HG03521 (cell line): Measurements from ENCODE around the gene IQSEC1.

Experiments
- ATAC-seq: cut with Tn5 transposase; IDR thresholded peaks from one replicate; pipeline ENCODE4 v1.9.1; 2021; ENCODE audit warnings: mild to moderate bottlenecking, moderate library complexity; ENCODE audit not compliant: unreplicated experiment

IQSEC1 gene

DNA sequence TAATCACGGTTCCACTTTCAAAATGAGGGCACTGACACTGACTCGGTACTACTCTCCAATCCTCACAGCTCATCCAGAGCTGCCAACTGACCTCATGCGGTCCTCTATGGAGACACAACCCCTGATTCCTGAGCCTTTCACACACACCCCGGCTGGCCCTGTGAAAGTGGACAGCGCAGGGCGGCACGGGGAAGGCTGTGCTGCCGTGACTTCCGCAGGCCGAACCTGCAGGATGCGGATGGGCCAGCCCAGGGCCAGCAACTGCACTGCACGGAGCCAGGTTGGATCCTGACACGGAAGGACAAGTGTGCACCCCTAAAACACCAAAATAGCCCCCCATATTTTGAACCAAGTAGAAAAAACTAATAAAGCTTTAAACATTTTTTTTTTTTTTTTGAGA lies 41.0 kb downstream of the IQSEC1 start:
- no peak for ATAC-seq

DNA sequence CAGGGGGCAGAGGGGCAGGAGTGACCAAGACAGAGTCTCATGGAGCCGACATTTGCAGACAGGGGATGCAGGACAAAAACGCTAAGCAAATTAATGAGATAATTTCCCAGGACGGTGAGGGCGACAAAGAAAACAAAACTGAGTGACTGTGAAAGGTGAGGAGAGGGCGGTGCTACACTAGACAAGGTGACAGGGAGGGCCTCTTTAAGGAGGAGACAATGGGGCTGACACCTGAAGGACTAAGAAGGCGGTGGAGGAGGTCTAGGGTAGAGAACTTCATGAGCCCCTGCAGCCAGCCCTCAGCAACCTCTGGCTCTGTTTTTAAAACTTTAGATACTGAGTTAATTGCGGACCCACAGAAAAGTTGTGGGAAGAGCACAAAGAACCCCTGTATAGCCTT lies 41.6 kb downstream of the IQSEC1 start:
- ATAC-seq, result no peak

DNA sequence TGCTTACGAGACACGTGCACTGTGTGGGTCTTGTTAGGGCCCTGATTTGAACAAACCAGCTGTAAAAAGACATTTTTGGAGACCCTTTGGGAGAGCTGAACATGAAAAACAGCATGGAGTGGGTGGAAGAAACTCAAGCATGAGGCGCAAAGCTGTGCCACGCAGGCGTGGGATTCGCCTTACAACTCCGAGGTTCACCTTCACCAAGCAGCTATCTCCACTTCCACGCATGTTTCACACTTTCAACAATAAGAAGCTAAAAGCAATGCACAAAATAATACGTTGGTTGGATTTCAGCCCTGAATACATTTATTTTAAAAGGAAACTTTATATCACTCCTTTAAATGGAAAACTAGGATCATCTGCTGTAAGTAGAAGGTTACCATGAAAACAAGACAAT lies 42.5 kb downstream of the IQSEC1 start:
- no peak for ATAC-seq

DNA sequence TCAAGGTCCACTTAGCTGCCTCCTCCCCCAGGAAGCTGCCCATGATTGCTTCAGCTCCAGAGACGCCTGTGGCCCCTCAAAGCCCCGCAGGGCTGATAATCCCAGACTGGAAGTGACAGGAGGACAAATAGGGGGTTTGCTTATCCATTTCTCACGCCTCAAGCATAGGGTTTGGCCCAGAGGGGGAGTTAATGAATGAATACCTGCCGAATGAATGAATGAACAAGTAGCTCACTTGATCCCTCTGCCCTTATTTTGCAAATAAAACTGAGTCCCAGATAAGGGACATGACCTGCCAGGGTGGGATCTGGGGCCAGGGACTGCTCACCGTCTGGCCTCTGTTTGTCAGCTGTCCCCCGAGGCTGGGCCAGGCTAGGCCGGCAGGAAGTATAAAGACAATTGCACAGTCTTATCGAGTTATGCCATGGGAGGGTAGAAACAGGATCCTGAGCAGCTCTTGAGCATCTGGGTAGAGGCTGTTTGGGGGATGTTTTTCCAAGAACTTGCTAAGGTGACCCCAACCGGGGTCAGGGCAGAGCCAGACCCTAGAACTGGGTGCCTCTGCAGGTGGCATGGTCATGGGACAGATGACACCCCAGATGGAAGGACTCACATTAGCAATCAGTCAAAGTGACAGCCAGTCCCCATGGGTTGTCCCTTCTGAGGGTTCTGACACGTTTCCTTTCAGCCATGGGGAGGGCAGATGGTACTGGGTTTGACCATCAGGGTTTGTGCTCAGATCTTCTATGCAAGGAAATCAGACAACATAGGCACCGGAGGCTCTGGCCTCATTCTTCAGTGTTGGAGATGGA lies 45.0 kb downstream of the IQSEC1 start:
- no peak for ATAC-seq

DNA sequence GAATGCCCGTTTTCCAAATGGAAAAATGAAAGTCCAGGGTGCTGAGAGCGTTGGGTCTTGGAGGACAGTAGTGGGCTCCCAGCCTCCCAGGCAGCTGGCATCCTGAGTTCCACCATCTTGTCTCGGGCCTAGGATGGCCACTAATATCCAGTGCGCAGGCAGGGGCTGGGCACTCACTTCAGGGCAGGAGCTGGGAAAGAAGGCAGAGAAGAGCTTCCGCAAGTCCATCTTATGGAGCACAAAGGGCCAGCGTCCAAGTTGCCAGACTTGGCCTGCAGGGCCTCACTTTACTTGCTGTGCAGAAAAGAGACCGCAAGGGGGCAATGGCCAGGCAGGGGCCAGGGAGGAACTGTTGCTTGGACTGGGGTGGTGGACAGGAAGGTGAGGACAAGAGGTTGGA lies 46.1 kb downstream of the IQSEC1 start:
- no peak for ATAC-seq

DNA sequence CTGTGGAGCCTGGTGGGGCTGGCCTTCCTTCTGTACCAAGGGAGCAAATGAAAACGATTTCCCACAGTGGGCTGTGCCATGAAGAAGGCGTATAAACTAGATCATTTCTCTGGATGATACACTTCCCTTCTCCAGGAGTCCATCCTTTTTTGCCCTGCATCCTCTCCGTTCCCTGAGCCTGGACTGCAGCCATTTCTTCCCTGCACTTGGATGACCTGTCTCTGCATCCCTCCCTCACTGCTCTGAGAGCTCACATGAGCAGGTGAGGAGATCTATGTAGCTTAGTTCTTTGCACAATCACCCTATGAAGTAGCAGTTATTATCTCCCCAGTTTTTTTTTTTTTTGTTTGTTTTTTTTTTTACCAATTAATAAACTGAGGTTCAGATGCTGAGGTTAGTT lies 46.7 kb downstream of the IQSEC1 start:
- no peak for ATAC-seq

DNA sequence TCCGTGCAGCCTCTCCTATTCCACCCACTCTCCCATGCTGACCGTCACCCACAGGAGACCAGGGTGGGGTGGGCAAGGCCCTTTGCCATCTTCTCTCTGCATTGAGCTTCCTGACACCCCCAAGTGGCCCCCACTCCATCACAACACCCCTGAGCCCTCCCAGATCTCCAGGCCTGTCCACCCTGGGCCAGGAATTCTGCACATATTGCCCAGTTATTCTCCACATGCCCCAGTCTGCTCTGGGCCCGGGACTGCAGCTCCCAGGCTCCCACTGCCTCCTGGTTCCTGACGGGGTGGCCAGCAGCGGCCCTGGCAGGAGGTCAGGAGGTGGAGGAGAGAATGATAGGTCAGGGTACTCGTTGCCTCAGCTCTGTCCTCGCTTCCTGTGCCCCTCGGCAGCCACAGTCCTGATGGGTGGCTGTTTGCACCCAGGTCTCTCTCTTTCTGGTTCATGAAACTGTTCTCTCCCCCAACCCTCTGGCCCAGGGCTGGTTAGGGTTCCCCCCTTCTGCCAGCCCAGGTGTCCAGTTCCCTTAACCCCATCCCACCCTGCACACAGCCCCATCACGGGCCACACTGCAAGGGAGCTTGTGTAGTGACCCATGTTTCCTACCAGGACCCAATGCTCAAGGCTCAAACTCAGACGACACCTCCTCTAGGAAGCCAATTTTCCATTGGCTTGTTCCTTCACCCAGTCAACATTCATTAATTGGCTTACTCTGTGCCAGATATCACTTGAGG lies 47.3 kb downstream of the IQSEC1 start:
- no peak for ATAC-seq

DNA sequence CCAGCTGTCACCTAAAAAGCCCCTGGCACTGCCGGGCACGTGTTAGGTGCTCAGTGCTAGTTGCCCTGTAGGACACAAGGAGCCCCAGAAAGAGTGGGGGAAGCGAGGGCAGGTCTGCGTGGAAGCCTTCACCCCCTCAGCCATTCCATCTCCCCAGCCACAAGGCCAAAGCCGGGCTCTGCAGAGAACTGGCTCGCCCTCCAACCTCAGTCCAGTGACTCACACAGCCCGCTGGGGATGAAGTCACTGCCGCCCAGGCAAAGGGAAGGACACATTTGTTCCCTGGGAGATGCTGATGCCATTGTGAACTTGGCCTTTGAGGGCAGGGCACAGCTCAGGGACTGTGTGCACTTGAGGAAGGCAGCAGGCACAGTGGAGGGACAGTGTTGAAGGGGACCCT lies 48.1 kb downstream of the IQSEC1 start:
- ATAC-seq, result no peak

DNA sequence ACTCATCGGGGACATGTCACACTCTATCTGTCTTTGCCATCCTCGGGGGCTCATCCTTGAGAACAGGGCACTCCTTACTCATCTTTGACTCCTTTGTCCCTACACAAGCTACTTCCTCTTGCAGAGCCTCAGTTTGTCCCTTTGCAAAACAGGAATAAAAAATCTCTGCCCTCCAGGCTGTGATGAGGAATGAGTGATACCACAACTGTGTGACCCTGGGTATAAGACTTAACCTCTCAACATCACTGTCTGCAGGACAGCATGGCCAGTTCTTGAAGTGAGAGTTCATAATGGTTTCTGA lies 48.5 kb downstream of the IQSEC1 start:
- no peak for ATAC-seq

DNA sequence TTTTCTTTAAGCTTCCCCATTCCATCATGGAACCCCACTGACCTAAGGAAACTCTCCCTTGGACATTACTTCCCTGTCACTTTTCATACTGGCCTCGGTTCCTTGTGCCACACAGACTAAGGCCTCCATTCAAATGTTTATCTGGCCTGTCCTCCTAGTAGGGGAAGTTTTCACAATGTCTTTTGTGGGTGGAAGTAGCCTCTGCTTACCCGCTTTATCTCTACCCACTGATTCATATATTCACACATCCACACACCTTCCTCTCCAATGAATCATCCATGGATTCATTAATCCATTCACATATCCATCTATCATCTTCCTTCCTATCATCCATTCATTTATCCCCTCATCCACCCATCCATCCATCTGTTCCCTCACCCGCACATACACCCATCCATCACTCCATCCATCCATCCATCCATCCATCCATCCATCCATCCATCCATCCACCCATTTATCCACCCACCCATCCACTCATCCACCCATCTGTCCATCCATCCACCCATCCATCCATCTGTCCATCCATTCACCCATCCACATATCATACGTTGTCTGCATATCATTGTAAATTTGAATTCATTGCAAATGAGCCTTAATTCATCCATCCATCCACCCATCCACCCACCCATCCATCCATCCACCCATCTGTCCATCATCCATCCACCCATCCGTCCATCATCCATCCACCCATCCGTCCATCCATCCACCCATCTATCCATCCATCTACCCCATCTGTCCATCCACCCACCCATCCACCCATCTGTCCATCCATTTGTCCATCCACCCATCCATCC lies 49.1 kb downstream of the IQSEC1 start:
- no peak for ATAC-seq

DNA sequence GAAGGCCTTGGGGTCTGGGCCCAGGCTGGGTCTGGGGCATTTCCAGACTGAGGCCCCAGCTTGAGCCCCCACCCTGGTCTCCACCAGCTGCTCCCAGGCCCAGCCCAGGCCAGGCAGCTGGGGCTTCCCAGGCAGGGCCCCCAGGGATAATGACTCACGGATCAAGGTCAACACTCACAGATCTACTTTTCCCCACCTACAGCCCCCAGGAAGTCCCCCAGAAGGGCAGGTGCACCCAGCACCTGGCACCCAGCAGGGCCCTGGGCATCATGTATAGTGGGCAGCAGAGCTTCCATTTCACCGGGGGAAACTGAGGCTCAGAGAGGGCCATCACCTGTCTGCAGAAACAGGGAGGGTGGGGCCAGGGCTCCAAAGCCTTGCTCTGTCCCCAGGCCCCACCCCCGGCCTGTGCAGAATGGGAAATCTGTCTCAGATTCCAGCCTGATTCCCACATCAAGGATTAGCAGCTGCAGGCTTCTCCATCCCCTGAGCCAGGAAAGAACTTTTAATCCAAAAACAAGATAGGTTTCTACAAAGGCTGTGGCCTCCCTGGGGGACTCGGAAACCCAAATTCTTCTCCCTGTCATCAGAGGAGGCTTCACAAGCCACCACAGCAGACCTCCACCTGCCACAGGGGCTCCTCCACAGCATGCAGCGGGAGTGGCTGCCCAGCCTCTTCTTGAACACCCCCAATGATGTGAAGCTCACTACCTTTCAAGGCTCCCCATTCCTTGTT lies 49.8 kb downstream of the IQSEC1 start:
- no peak for ATAC-seq

DNA sequence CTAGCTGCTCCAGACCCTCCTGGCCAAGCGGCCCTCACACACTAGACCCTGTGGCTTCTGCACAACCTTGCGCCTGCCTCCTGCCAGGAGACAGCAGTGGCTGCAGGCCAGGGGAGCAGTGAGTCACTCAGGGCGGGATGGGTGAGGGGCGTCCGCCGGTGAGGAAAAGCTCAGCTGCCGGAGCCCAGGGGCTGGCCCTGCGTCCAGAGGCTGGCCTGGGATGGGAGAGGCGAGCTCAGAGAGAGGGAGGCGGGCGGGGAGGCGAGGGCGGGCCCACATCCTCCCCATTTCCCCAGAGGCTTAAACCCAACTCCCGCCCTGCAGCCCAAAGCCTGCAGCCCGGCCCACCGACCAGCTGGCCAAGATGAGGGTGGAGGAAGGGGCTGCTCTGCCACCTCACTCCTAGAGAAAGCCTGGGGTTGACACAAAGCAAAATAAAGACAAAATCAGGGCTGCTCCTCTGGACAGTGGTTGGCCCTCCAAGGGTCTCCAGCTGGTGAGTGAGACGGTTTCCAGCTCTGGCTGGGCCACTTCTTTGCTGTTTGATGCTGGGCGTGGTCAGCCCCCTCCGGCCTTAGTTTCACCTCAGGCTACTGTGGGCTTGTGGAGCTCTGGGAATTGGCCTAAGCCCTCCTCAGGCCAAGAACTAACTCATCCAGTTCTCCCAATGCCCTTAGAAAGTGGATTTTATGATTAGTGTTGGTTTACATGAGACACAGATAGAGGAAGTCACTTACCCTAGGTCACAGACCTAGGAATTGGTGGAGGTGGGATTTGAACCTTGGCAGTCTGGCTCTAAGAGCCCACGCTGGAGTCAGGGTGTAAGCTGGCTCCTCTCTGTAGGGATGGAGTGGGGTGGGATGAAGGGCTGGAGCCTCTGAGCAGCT lies 50.6 kb downstream of the IQSEC1 start:
- no peak for ATAC-seq

DNA sequence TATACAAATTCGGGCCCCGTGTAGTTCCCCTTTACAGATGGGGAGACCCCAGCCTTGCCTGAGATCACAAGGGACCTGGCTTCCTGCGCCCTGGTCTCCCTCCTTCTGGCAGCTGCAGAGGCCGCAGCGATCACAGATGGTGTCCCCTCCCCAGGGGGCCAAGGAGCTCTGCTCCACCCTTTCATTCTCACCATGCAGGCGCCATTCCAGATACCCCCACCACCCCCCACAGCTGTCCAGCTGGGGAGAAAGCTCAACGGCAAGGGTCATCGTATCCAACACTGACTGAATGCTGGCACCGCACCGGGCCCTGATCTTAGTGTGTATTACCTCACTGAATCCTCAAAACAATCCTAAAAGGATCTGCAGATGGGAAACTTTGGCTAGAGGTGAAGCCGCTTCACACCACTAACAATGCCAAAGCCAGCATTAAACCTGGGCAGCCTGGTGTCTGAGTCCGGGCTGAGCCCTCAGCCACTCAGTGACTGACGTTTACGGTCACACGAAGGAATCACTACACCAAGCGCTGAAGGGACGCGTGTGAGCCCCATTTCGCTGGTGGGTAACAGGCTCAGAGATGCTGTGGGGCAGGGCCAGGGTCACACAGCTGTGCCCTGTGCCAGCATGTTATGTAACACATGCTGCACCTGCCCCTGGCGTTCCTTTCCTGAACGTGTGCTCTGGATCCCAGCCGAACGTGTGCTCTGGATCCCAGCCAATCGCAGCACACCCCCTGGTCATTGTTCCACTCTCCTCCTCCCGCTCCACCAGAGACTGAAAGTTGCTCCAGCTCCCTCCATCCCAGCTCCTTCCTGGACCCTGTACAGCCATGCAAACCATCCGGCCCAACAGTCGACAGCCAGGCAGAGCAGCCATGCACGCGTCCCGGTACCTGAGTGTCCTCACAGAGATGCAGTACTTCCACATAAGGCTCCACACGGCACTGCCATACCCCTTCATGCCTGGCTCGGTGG lies 51.8 kb downstream of the IQSEC1 start:
- no peak for ATAC-seq

DNA sequence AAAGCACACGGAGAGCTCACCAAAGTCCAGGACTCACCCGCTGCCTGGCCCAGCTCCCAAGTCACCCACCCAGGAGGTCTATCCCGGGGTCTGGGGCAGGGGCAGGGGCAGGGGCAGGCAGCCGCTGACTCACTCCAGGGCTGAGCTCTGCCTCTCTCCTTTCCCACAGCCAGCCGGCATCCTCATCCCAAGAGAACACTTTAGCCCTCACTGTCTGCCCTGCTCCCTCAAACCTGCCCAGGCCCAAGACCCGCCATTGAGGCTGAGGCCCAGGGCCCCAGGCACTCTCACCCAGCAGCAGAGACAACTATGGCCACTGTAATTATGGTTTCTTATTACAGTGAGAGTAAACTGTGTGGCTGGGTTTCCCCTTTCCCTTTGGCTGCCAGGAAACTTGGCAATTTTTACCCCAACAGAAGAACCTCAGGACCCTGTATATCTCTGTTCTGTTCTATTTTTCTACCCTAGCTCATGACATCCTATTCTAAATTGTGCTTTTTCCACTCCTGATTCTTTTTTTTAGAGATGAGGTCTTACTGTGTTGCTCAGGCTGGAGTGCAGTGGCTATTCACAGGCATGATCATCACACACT lies 53.0 kb downstream of the IQSEC1 start:
- no peak for ATAC-seq

DNA sequence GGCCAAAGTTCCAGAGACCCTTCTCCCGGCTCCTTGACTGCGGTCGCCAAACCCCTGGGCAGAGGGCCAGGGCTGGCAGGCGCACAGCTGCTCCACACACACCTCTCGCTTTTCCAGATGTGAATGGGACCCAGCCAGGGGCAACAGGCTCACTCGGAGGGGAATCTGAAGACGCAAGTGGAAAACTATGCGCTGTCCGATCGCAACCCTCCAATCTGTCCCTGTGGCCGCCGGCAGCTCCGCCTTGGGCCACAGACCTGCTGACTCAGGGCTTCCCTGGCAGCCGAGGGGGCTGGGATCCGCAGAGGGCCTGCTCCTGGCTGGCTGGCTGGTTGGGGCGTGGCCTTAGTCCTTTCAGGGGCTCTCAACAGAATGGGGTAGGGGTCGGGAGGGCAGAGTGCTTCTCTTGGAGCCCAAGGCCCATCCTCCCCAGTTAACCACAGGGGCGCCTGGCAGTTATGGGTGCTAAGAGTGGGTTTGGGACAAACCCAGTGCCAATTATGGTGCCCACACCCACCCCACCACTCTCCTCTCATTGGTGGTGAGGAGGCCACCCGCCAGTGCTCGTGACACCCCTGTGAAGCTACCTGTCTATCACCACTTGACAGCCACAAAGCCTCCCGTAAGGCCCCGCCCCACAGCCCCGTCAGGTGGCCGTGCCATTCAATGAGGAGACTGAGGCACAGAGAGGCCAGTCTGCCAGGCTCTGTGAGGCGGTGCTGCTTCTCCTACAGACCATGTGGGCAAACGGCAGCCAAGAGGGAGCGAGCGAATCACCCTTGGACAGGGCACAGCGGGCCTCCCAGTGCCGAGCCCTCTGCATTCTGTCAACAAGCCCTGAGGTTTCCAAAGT lies 53.8 kb downstream of the IQSEC1 start:
- ATAC-seq, result no peak

DNA sequence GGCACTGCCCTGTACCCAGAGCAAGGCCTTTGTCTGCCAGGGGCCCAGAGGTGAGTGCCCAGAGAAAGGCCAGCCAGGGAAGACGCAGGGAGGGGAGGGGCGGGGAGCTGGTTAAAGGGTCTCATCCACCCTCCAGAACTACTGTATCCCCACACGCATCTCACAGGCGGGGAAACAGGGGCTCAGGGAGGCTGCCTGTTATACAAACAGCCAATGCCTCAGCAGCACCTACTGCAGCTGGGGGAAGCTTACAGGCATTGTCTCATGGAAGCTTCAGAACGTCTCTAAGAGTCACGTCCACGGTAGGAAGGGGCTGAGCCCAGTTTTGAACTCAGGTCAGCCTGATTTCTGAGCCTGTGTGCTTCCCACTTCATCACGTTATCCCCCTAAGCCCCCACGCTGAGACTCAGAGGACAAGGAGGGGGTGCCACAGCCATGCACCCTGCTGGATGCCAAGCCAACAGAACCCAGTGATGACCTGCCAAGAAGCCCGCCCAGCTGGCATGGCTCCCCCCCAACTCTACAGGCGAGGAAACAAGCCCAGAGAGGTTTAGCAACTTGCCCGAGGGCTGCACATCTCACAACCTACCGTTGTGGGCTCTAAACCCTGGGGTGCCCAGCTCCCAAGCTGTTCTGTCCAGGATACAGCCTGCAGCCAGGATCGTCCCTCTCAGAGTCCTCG lies 54.5 kb downstream of the IQSEC1 start:
- ATAC-seq, result no peak

DNA sequence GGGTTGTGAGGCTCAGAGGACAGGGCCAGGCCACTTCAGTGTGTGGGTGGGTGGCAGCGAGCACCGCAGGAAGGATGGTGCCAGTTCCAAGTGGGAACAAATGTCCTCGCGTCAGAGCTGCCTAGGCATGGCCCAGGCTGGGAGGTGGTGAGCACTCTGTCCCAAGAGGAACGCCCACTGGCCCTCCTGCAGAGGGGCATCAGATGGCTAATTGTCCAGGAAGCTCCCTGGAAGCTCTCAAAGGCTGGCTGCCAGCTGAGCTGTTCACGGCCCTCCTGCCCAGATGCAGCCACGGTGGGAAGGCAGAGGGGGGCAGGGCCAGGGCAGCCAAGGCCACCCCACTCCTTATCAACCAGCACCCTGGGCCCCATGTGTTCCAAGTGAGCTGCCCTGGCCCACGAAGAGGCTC lies 55.2 kb downstream of the IQSEC1 start:
- ATAC-seq, result no peak
